Peyer's patch (tissue), 4 donors: ENCODE results near the gene RILP.

ENCODE experiments used
- CTCF ChIP-seq, 6 experiments: fragments of 450-650 bp in 4 of 6; fragments of 200-600 bp in 2 of 6; sonication (generic) in 1 of 6; IDR thresholded peaks; one replicate each; pipeline ENCODE4 v1.5.1; 2017 to 2019; ENCODE audit warnings: antibody characterized with exemption in 6 of 6, mild to moderate bottlenecking in 3 of 6, moderate library complexity in 1 of 6
- POLR2A ChIP-seq, 2 donors: fragments of 450-650 bp; IDR thresholded peaks; one replicate each; pipeline ENCODE4 v1.5.1; 2017; ENCODE audit warnings: antibody characterized with exemption in 2 of 2, mild to moderate bottlenecking in 2 of 2, moderate library complexity in 2 of 2

- TF ChIP-seq CTCF (IDR thresholded peaks at IDR 0.05) = no peak
- TF ChIP-seq POLR2A (IDR thresholded peaks at IDR 0.05) = peak; percentile 45 to 63
Measured at GRCh38 chr17:1627982-1628855, 21.4 kb downstream of the RILP start, which contains the start of gene SLC43A2.
